Stomach smooth muscle (tissue), 2 donors: ENCODE measurements around the gene RAB8B.
"Not testable (repeated sequence)": the region's sequence is repeated elsewhere in the genome, so short reads cannot be mapped to it uniquely, and the experiment has no call there.

Experiments
- H3K27ac ChIP-seq: one replicate; pipeline ENCODE4 v1.7.0; 2013; ENCODE audit warnings: mild to moderate bottlenecking, low read length, inconsistent platforms
- H3K27me3 ChIP-seq, 2 donors: one replicate each; pipeline ENCODE4 v1.7.0; 2013; ENCODE audit warnings: low read length in 2 of 2; ENCODE audit not compliant: insufficient read depth in 2 of 2, control insufficient read depth in 1 of 2
- H3K36me3 ChIP-seq, 2 donors: one replicate each; pipeline ENCODE4 v1.7.0; 2013; ENCODE audit warnings: low read length in 2 of 2; ENCODE audit not compliant: control insufficient read depth in 2 of 2, insufficient read depth in 2 of 2
- H3K4me1 ChIP-seq: one replicate; pipeline ENCODE4 v1.7.0; 2013; ENCODE audit warnings: low read length; ENCODE audit not compliant: control insufficient read depth, insufficient read depth
- H3K4me3 ChIP-seq, 2 donors: one replicate each; pipeline ENCODE4 v1.7.0; 2013; ENCODE audit warnings: low read length in 2 of 2
- H3K9ac ChIP-seq, 2 donors: one replicate each; pipeline ENCODE4 v1.7.0; 2013; ENCODE audit warnings: low read length in 2 of 2, mild to moderate bottlenecking in 1 of 2
- H3K9me3 ChIP-seq, 2 donors: one replicate each; pipeline ENCODE4 v1.7.0; 2013; ENCODE audit warnings: low read length in 2 of 2; ENCODE audit not compliant: control insufficient read depth in 2 of 2
- donor health status: healthy.
- donor health status: Pancreatic carcinoma.

The RAB8B gene

DNA sequence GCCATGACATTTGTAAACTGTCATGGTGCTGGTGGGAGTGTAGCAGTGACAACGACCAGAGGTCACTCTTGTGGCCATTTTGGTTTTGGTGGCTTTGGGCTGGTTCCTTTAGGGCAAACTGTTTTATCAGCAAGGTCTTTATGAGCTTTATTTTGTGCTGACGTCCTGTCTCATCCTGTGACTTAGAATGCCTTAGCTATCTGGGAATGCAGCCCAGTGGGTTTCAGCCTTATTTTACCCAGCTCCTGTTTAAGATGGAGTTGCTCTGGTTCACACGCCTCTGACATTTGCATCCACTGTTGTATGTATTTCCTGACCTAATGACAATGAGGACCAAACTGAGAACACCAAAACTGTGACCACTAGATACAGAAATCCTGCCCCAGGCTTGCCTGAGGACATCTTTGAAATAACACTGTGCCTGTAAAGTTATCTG lies 37.6 kb downstream of the RAB8B start:
- no peaks in the 10 kb centered on the region for H3K36me3 ChIP-seq
- no peaks in the 10 kb centered on the region for H3K9me3 ChIP-seq
- no peaks in the 10 kb centered on the region for H3K4me1 ChIP-seq
- H3K27me3 ChIP-seq: no peaks in the 10 kb centered on the region
- no peak overlapping the region for H3K4me3 ChIP-seq
- no peak overlapping the region for H3K9ac ChIP-seq
- no peak overlapping the region for H3K27ac ChIP-seq

DNA sequence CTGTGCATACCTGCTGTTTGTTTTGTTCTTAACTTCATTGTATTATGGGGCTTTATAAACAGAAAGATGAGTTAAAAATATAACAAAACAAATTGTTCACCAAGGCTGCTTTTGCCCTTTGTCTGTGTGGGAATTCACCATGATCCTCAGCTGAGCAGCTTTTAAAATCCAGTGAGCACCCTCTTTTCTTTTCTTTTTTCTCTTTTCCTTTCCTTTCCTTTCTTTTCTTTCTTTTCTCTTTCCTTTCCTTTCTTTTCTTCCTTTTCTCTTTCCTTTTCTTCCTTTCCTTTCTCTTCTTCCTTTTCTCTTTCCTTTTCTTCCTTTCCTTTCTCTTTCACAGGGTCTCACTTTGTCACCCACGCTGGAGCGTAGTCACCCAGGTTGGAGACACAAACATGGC lies 38.3 kb downstream of the RAB8B start:
- no peak overlapping the region for H3K27ac ChIP-seq
- no peak overlapping the region for H3K4me3 ChIP-seq
- H3K9me3 ChIP-seq: no peaks in the 10 kb centered on the region
- no peaks in the 10 kb centered on the region for H3K36me3 ChIP-seq
- no peak overlapping the region for H3K9ac ChIP-seq
- H3K27me3 ChIP-seq: no peaks in the 10 kb centered on the region
- no peaks in the 10 kb centered on the region for H3K4me1 ChIP-seq

DNA sequence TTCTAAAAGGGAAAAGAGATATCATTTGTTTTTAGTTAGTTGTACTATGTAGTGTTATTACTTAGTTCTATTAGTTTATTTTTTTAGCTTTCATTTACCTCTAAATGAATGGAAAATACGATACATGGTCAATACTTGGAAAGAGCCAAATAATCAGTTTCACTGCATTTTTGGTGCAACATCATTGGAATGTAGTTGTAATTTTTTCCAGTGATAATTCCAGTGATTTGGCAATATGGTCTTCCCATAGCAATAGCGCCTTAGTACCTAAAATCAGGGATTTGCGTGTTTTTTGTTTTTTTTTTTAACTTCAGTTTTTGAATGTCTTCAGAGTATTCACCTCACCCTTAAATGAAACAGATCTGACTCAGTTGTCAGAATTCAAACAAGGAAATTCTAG lies 41.8 kb downstream of the RAB8B start:
- Histone ChIP-seq H3K27ac (no peak overlapping the region), H3K9ac (no peak overlapping the region), H3K27me3 (no peaks in the 10 kb centered on the region), H3K9me3 (no peaks in the 10 kb centered on the region), H3K4me3 (no peak overlapping the region), H3K4me1 (peaks cover 8% of the 10 kb centered on the region), H3K36me3 (no peaks in the 10 kb centered on the region)

DNA sequence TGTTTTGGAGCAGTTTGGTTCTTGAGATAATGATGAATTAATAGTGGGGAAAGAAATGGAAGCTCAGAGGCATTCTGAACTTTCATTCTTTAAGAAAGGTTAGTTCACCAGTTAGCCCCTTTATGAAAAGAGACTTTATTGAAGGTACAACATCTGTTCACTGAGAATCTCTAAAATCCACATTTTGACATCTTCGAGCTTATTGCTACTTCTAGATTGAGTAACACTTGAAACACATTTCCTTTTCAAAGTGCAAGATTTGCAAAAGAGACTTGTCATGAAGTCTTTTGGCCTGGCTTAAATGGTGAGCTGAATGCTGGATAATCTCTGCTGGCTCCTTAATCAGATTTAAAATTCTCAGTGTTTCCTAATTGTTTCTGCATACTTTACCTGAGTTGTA lies 42.3 kb downstream of the RAB8B start:
- Histone ChIP-seq H3K27me3 (no peaks in the 10 kb centered on the region), H3K9me3 (no peaks in the 10 kb centered on the region), H3K9ac (no peak overlapping the region), H3K4me3 (no peak overlapping the region), H3K4me1 (peaks cover 8% of the 10 kb centered on the region), H3K36me3 (no peaks in the 10 kb centered on the region), H3K27ac (no peak overlapping the region)

DNA sequence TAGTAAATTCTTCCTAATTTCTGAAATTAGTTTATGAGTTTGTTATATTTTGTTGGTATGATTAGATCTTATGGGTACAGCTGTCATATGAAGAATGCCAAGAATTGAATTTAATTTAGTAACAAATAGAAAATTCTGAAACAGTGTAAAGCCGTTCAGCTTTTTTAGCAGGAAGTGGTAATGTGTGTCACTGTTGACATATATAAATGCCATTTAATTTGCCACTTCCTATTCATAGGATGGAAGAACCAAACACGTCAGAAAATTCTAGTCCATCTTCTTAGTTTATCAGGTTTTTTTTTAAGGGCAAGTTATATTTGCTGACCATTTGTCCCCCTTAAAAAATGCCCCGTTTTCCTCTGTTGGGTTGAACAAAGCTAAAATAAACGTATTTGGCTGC lies 43.0 kb downstream of the RAB8B start:
- no peak overlapping the region for H3K4me3 ChIP-seq
- no peaks in the 10 kb centered on the region for H3K27me3 ChIP-seq
- no peaks in the 10 kb centered on the region for H3K36me3 ChIP-seq
- no peak overlapping the region for H3K9ac ChIP-seq
- H3K27ac ChIP-seq: no peak overlapping the region
- no peaks in the 10 kb centered on the region for H3K9me3 ChIP-seq
- peaks cover 8% of the 10 kb centered on the region for H3K4me1 ChIP-seq

DNA sequence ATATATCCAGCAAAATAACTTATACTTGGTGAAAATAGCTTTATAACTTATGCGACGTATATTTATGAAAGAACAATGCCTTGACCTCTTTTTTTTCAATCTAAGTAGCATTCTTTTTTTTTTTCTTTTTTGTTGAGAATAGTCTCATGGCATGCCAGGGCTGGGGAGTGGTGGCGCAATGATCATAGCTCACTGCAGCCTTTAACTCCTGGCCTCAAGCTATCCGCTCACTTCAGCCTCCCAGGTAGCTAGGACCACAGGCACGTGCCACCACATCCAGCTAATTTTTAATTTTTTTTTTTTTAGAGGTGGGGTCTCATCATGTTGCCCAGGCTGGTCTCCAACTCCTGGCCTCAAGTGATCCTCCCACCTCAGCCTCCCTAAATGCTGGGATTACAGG lies 43.5 kb downstream of the RAB8B start:
- Histone ChIP-seq H3K27ac (no peak overlapping the region), H3K27me3 (no peaks in the 10 kb centered on the region), H3K4me3 (no peak overlapping the region), H3K4me1 (peaks cover 8% of the 10 kb centered on the region), H3K9me3 (no peaks in the 10 kb centered on the region), H3K9ac (no peak overlapping the region), H3K36me3 (no peaks in the 10 kb centered on the region)

- H3K27me3 ChIP-seq: no peaks in the 10 kb centered on the region
- peaks cover 8% of the 10 kb centered on the region for H3K4me1 ChIP-seq
- H3K4me3 ChIP-seq: no peak overlapping the region
- no peak overlapping the region for H3K9ac ChIP-seq
- H3K9me3 ChIP-seq: no peaks in the 10 kb centered on the region
- H3K36me3 ChIP-seq: no peaks in the 10 kb centered on the region
- H3K27ac ChIP-seq: no peak overlapping the region
These were observed 44.4 kb downstream of the RAB8B start for GRCh38 chr15:63233667-63234423.

- Histone ChIP-seq H3K4me3 (peak overlapping the region; percentile 25 to 35), H3K36me3 (no peaks in the 10 kb centered on the region), H3K9ac (no peak overlapping the region), H3K4me1 (peaks cover 8% of the 10 kb centered on the region), H3K9me3 (no peaks in the 10 kb centered on the region), H3K27me3 (no peaks in the 10 kb centered on the region), H3K27ac (no peak overlapping the region)
These were observed 45.1 kb downstream of the RAB8B start for GRCh38 chr15:63234451-63234870.

GRCh38 chr15:63236272-63236671 lies 46.9 kb downstream of the RAB8B start:
- no peaks in the 10 kb centered on the region for H3K36me3 ChIP-seq
- H3K4me1 ChIP-seq: peaks cover 8% of the 10 kb centered on the region
- H3K9me3 ChIP-seq: no peaks in the 10 kb centered on the region
- no peak overlapping the region for H3K27ac ChIP-seq
- H3K9ac ChIP-seq: no peak overlapping the region
- no peaks in the 10 kb centered on the region for H3K27me3 ChIP-seq
- no peak overlapping the region for H3K4me3 ChIP-seq

DNA sequence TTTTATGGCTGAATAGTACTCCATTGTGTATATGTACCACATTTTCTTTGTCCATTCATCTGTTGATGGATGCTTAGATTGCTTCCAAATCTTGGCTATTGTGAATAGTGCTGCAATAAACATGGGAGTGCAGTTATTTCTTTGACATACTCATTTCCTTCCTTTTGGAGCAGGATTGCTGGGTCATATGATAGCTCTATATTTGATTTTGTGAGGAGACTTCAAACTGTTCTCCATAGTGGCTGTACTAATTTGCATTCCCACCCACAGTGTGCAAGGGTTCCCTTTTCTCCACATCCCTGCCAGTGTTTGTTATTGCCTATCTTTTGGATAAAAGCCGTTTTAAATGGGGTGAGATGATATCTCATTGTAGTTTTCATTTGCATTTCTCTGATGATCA lies 47.7 kb downstream of the RAB8B start:
- H3K9me3 ChIP-seq: not testable (repeated sequence)

GRCh38 chr15:63238171-63238570 lies 48.8 kb downstream of the RAB8B start:
- Histone ChIP-seq H3K4me1 (peaks cover 8% of the 10 kb centered on the region), H3K9me3 (no peaks in the 10 kb centered on the region), H3K9ac (no peak overlapping the region), H3K36me3 (no peaks in the 10 kb centered on the region), H3K27me3 (no peaks in the 10 kb centered on the region), H3K4me3 (no peak overlapping the region), H3K27ac (no peak overlapping the region)

More for the DNA sequence above, 47.7 kb downstream of the RAB8B start:
- H3K9ac ChIP-seq, H3K27ac ChIP-seq, H3K4me3 ChIP-seq, H3K4me1 ChIP-seq, H3K27me3 ChIP-seq, H3K36me3 ChIP-seq: not testable (repeated sequence)
